GM23338 (cell line): ENCODE results near the gene PCED1A. TPM values are rescaled to one million over a fixed set of nuclear protein-coding genes. Genes with fewer than 3 reads are reported as not detected.
"Not testable (repeated sequence)": the region's sequence is repeated elsewhere in the genome, so short reads cannot be mapped to it uniquely, and the experiment has no call there.

Source experiments
- ATAC-seq: fragments of 200-7000 bp; cut with Tn5 transposase; 3 replicates; pipeline ENCODE4 v1.9.1; 2020
- DNase-seq: peaks from one replicate; pipeline ENCODE4 v3.0.0-alpha.2; 2015; ENCODE audit warnings: low spot score
- H2AFZ ChIP-seq: fragments of 200-600 bp; sonication (generic); 2 replicates; pipeline ENCODE4 v1.8.0; 2016; ENCODE audit warnings: antibody characterized with exemption, mild to moderate bottlenecking, moderate library complexity
- H3F3A ChIP-seq: fragments of 200-600 bp; sonication (generic); replicated peaks from 2 replicates; pipeline ENCODE4 v1.8.0; 2017; ENCODE audit warnings: antibody characterized with exemption, mixed run types, low read depth
- H3K27ac ChIP-seq: fragments of 200-600 bp; sonication (generic); 2 replicates; pipeline ENCODE4 v1.6.1; 2016; ENCODE audit warnings: low read depth
- H3K27me3 ChIP-seq: fragments of 200-600 bp; sonication (generic); 2 replicates; pipeline ENCODE4 v1.8.0; 2016; ENCODE audit warnings: mild to moderate bottlenecking, mixed run types, moderate library complexity; ENCODE audit not compliant: insufficient read depth
- H3K36me3 ChIP-seq: fragments of 200-600 bp; sonication (generic); 2 replicates; pipeline ENCODE4 v1.8.0; 2016; ENCODE audit warnings: mild to moderate bottlenecking; ENCODE audit not compliant: insufficient read depth
- H3K4me1 ChIP-seq: fragments of 200-600 bp; sonication (generic); 2 replicates; pipeline ENCODE4 v1.8.0; 2016; ENCODE audit warnings: mild to moderate bottlenecking, moderate library complexity; ENCODE audit not compliant: insufficient read depth
- H3K4me2 ChIP-seq: fragments of 200-600 bp; sonication (generic); 2 replicates; pipeline ENCODE4 v1.7.1; 2017; ENCODE audit warnings: mixed run types
- H3K4me3 ChIP-seq: fragments of 200-600 bp; sonication (generic); 2 replicates; pipeline ENCODE4 v1.6.1; 2016; ENCODE audit warnings: mixed run types
- H3K79me2 ChIP-seq: fragments of 200-600 bp; sonication (generic); replicated peaks from 2 replicates; pipeline ENCODE4 v1.8.0; 2017; ENCODE audit warnings: mild to moderate bottlenecking; ENCODE audit not compliant: insufficient read depth
- H3K9me2 ChIP-seq: fragments of 200-600 bp; sonication (generic); 2 replicates; pipeline ENCODE4 v1.8.0; 2017; ENCODE audit not compliant: insufficient read depth
- H4K20me1 ChIP-seq: fragments of 200-600 bp; sonication (generic); replicated peaks from 2 replicates; pipeline ENCODE4 v1.8.0; 2017; ENCODE audit warnings: mild to moderate bottlenecking; ENCODE audit not compliant: insufficient read depth
- H3K27ac Mint-ChIP-seq: 2 replicates; pipeline ENCODE4 v1.8.0; 2020; ENCODE audit warnings: inconsistent platforms, mild to moderate bottlenecking, moderate library complexity, mixed read lengths
- H3K27me3 Mint-ChIP-seq: 3 replicates; pipeline ENCODE4 v1.8.0; 2022; ENCODE audit warnings: low read depth, mild to moderate bottlenecking, moderate library complexity, mixed read lengths, inconsistent platforms; ENCODE audit not compliant: insufficient read depth, poor library complexity
- H3K36me3 Mint-ChIP-seq: 3 replicates; pipeline ENCODE4 v1.8.0; 2021; ENCODE audit warnings: low read depth, mild to moderate bottlenecking, inconsistent platforms, moderate library complexity, mixed read lengths
- H3K4me1 Mint-ChIP-seq: 3 replicates; pipeline ENCODE4 v1.8.0; 2020; ENCODE audit warnings: mild to moderate bottlenecking, inconsistent platforms, mixed read lengths
- H3K4me3 Mint-ChIP-seq: 3 replicates; pipeline ENCODE4 v1.8.0; 2021; ENCODE audit warnings: moderate library complexity, mild to moderate bottlenecking, inconsistent platforms, mixed read lengths
- H3K9me3 Mint-ChIP-seq: 3 replicates; pipeline ENCODE4 v1.8.0; 2020; ENCODE audit warnings: moderate library complexity, mild to moderate bottlenecking, inconsistent platforms, mixed read lengths
- CREB1 ChIP-seq: fragments of 250-450 bp; sonication (Bioruptor Pico); IDR thresholded peaks from 2 replicates; pipeline ENCODE4 v1.5.0; 2020; ENCODE audit warnings: low read depth, mild to moderate bottlenecking, moderate library complexity
- EZH2 ChIP-seq: fragments of 200-600 bp; sonication (generic); IDR thresholded peaks from one replicate; pipeline ENCODE4 v1.8.0; 2017; ENCODE audit warnings: antibody characterized with exemption, mild to moderate bottlenecking, low read depth; ENCODE audit not compliant: unreplicated experiment
- JUNB ChIP-seq: IDR thresholded peaks from one replicate; pipeline ENCODE4 v1.6.1; 2016; ENCODE audit warnings: antibody characterized with exemption; ENCODE audit not compliant: unreplicated experiment
- NANOG ChIP-seq: IDR thresholded peaks from 2 replicates; pipeline ENCODE4 v1.6.1; 2016; ENCODE audit warnings: antibody characterized with exemption, borderline replicate concordance
- POLR2AphosphoS5 ChIP-seq: IDR thresholded peaks from 2 replicates; pipeline ENCODE4 v1.6.1; 2016; ENCODE audit warnings: antibody characterized with exemption, low read depth
- STAT1 ChIP-seq: IDR thresholded peaks from one replicate; pipeline ENCODE4 v1.6.1; 2016; ENCODE audit warnings: antibody characterized with exemption; ENCODE audit not compliant: unreplicated experiment
- ZNF114 ChIP-seq: fragments of 250-450 bp; sonication (Bioruptor Pico); IDR thresholded peaks from 2 replicates; pipeline ENCODE4 v1.5.0; 2020; ENCODE audit warnings: mild to moderate bottlenecking, moderate library complexity
- ZNF331 ChIP-seq: fragments of 250-450 bp; sonication (Bioruptor Pico); IDR thresholded peaks from 2 replicates; pipeline ENCODE4 v1.5.0; 2020; ENCODE audit warnings: low read depth, mild to moderate bottlenecking, moderate library complexity
- polyA plus RNA-seq: library from polyadenylated mRNA; unstranded; fragments of >200 nt; fragmentation: Nextera tagmentation; extraction: Ambion mirVana; gene quantifications from 2 replicates; pipeline ENCODE4 v1.2.1, GENCODE V29; 2016
- total RNA-seq: library from RNA; depleted of rRNA; stranded (reverse); fragments of >200 nt; shearing (Covaris generic); gene quantifications from 2 replicates; pipeline ENCODE4 v1.2.3, GENCODE V29; 2014
- TF ChIP-seq, protein P1 (sequence below): IDR thresholded peaks from 2 replicates; pipeline ENCODE4 v1.6.1; 2016; ENCODE audit warnings: antibody characterized with exemption
- TF ChIP-seq, protein P2 (sequence below): IDR thresholded peaks from one replicate; pipeline ENCODE4 v1.6.1; 2018; ENCODE audit warnings: antibody characterized with exemption; ENCODE audit not compliant: unreplicated experiment
- TF ChIP-seq, protein P3 (sequence below): fragments of 250-450 bp; sonication (Bioruptor Pico); IDR thresholded peaks from 2 replicates; pipeline ENCODE4 v1.5.0; 2020; ENCODE audit warnings: mild to moderate bottlenecking, moderate library complexity

PCED1A gene
- total and polyA plus RNA-seq, 2 experiments from 2014 or later, result 5.0 to 8.9 TPM

- TF ChIP-seq NANOG, result no peak
These were observed 30.8 kb downstream of the PCED1A start (continued) for GRCh38 chr20:2809690-2810089.

DNA sequence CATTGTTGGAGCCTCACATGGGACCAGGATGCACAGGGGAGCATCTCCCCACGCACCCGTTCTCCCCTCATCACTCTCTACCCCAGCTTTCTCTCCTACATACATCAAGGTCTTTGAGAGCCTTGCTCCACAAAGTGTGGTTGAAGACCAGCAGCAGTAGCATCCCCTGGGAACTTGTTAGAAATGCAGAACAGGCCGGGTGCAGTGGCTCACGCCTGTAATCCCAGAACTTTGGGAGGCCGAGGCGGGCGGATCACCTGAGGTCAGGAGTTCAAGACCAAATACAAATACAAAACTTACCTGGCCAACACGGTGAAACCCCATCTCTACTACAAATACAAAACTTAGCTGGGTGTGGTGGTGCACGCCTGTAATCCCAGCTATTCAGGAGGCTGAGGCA is 32.5 kb downstream of the PCED1A start:
- not testable (repeated sequence) for H3K27ac Mint-ChIP-seq

GRCh38 chr20:2807019-2807418 is 33.4 kb downstream of the PCED1A start:
- Mint-ChIP-seq H3K4me3 (no peak overlapping the region), H3K9me3 (peaks cover under 1% of the 10 kb centered on the region; the same call in 2 of the 3 replicates), H3K4me1 (peaks cover 15% of the 10 kb centered on the region), H3K36me3 (no peaks in the 10 kb centered on the region), H3K27me3 (peaks cover 84% of the 10 kb centered on the region), H3K27ac (no peak overlapping the region)
- H3K9me2 ChIP-seq, result no peaks in the 10 kb centered on the region
- H3K4me3 ChIP-seq, result no peak overlapping the region
- no peak overlapping the region for H2AFZ ChIP-seq
- no peaks in the 10 kb centered on the region for H3K36me3 ChIP-seq
- H3K4me2 ChIP-seq, result no peak overlapping the region
- H4K20me1 ChIP-seq, result peaks cover 3% of the 10 kb centered on the region; the same call in 1 of the 2 replicates
- DNase-seq (no peak), ATAC-seq (no peak)
- H3K79me2 ChIP-seq, result no peaks in the 10 kb centered on the region
- peaks cover 20% of the 10 kb centered on the region for H3K4me1 ChIP-seq
- H3K27ac ChIP-seq, result no peak overlapping the region
- H3F3A ChIP-seq, result no peaks in the 10 kb centered on the region
- peaks cover 99% of the 10 kb centered on the region for H3K27me3 ChIP-seq
- TF ChIP-seq, protein P1, sequence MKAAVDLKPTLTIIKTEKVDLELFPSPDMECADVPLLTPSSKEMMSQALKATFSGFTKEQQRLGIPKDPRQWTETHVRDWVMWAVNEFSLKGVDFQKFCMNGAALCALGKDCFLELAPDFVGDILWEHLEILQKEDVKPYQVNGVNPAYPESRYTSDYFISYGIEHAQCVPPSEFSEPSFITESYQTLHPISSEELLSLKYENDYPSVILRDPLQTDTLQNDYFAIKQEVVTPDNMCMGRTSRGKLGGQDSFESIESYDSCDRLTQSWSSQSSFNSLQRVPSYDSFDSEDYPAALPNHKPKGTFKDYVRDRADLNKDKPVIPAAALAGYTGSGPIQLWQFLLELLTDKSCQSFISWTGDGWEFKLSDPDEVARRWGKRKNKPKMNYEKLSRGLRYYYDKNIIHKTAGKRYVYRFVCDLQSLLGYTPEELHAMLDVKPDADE, result no peak
- no peak for TF ChIP-seq EZH2
- TF ChIP-seq NANOG, result no peak
- no peak for TF ChIP-seq STAT1
- TF ChIP-seq ZNF114 (CRISPR knock-in tag), result no peak
- TF ChIP-seq POLR2AphosphoS5, result no peak
- TF ChIP-seq, protein P2, sequence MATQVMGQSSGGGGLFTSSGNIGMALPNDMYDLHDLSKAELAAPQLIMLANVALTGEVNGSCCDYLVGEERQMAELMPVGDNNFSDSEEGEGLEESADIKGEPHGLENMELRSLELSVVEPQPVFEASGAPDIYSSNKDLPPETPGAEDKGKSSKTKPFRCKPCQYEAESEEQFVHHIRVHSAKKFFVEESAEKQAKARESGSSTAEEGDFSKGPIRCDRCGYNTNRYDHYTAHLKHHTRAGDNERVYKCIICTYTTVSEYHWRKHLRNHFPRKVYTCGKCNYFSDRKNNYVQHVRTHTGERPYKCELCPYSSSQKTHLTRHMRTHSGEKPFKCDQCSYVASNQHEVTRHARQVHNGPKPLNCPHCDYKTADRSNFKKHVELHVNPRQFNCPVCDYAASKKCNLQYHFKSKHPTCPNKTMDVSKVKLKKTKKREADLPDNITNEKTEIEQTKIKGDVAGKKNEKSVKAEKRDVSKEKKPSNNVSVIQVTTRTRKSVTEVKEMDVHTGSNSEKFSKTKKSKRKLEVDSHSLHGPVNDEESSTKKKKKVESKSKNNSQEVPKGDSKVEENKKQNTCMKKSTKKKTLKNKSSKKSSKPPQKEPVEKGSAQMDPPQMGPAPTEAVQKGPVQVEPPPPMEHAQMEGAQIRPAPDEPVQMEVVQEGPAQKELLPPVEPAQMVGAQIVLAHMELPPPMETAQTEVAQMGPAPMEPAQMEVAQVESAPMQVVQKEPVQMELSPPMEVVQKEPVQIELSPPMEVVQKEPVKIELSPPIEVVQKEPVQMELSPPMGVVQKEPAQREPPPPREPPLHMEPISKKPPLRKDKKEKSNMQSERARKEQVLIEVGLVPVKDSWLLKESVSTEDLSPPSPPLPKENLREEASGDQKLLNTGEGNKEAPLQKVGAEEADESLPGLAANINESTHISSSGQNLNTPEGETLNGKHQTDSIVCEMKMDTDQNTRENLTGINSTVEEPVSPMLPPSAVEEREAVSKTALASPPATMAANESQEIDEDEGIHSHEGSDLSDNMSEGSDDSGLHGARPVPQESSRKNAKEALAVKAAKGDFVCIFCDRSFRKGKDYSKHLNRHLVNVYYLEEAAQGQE, result no peak
- TF ChIP-seq JUNB, result no peak
- TF ChIP-seq ZNF331, result no peak
- TF ChIP-seq CREB1, result no peak
- TF ChIP-seq, protein P3, sequence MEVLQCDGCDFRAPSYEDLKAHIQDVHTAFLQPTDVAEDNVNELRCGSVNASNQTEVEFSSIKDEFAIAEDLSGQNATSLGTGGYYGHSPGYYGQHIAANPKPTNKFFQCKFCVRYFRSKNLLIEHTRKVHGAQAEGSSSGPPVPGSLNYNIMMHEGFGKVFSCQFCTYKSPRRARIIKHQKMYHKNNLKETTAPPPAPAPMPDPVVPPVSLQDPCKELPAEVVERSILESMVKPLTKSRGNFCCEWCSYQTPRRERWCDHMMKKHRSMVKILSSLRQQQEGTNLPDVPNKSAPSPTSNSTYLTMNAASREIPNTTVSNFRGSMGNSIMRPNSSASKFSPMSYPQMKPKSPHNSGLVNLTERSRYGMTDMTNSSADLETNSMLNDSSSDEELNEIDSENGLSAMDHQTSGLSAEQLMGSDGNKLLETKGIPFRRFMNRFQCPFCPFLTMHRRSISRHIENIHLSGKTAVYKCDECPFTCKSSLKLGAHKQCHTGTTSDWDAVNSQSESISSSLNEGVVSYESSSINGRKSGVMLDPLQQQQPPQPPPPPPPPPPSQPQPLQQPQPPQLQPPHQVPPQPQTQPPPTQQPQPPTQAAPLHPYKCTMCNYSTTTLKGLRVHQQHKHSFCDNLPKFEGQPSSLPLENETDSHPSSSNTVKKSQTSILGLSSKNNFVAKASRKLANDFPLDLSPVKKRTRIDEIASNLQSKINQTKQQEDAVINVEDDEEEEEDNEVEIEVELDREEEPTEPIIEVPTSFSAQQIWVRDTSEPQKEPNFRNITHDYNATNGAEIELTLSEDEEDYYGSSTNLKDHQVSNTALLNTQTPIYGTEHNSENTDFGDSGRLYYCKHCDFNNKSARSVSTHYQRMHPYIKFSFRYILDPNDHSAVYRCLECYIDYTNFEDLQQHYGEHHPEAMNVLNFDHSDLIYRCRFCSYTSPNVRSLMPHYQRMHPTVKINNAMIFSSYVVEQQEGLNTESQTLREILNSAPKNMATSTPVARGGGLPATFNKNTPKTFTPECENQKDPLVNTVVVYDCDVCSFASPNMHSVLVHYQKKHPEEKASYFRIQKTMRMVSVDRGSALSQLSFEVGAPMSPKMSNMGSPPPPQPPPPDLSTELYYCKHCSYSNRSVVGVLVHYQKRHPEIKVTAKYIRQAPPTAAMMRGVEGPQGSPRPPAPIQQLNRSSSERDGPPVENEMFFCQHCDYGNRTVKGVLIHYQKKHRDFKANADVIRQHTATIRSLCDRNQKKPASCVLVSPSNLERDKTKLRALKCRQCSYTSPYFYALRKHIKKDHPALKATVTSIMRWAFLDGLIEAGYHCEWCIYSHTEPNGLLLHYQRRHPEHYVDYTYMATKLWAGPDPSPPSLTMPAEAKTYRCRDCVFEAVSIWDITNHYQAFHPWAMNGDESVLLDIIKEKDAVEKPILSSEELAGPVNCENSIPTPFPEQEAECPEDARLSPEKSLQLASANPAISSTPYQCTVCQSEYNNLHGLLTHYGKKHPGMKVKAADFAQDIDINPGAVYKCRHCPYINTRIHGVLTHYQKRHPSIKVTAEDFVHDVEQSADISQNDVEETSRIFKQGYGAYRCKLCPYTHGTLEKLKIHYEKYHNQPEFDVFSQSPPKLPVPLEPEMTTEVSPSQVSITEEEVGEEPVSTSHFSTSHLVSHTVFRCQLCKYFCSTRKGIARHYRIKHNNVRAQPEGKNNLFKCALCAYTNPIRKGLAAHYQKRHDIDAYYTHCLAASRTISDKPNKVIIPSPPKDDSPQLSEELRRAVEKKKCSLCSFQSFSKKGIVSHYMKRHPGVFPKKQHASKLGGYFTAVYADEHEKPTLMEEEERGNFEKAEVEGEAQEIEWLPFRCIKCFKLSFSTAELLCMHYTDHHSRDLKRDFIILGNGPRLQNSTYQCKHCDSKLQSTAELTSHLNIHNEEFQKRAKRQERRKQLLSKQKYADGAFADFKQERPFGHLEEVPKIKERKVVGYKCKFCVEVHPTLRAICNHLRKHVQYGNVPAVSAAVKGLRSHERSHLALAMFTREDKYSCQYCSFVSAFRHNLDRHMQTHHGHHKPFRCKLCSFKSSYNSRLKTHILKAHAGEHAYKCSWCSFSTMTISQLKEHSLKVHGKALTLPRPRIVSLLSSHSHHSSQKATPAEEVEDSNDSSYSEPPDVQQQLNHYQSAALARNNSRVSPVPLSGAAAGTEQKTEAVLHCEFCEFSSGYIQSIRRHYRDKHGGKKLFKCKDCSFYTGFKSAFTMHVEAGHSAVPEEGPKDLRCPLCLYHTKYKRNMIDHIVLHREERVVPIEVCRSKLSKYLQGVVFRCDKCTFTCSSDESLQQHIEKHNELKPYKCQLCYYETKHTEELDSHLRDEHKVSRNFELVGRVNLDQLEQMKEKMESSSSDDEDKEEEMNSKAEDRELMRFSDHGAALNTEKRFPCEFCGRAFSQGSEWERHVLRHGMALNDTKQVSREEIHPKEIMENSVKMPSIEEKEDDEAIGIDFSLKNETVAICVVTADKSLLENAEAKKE, result no peak

More for the DNA sequence above, 32.5 kb downstream of the PCED1A start:
- not testable (repeated sequence) for H3K4me3 ChIP-seq, H3K36me3 ChIP-seq, H3K4me2 ChIP-seq, H3K79me2 ChIP-seq, ATAC-seq, H3K36me3 Mint-ChIP-seq, H3K4me3 Mint-ChIP-seq, H3F3A ChIP-seq, H3K9me3 Mint-ChIP-seq, H3K9me2 ChIP-seq, DNase-seq, H3K27ac ChIP-seq, H2AFZ ChIP-seq, H4K20me1 ChIP-seq
- peaks cover 20% of the 10 kb centered on the region for H3K4me1 ChIP-seq
- Mint-ChIP-seq H3K27me3 (peaks cover 75% of the 10 kb centered on the region), H3K4me1 (peaks cover 15% of the 10 kb centered on the region)
- peaks cover 99% of the 10 kb centered on the region for H3K27me3 ChIP-seq
